ENCODE data around the gene FGD2.

The FGD2 gene

GRCh38 chr6:37051138-37052026 lies 45.9 kb downstream of the FGD2 start:
- DNase-seq = peak; percentile 86 to 99 (median 96)

GRCh38 chr6:37052027-37052628 lies 46.7 kb downstream of the FGD2 start:
- intact Hi-C loops (cut with DNase I) = no loop called here

More at GRCh38 chr6:37051138-37052026, 45.9 kb downstream of the FGD2 start:
- intact Hi-C loops (cut with DNase I) = loop anchor here (1.0 kb wide), 1 partner anchor 121 kb away; no protein-coding TSS in a partner anchor

DNA sequence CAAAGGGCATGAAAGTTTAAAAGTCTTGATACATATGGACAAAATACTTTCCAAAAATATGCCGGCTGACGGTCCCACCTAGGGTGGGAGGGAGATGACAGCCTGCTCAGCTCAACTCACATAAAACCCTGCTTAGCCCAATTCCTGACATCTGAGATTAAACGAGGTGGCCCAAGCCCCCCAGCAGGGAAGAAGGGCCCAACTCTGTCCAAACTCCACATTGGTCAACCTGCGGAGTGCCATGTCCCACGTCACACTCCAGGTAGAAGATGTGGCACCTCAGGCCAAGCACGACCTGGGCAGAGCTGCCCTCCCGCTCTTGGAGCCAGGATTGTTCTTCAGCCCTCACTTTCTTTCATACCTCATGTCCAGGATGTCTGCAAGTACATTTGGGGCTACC lies 48.2 kb downstream of the FGD2 start:
- peak in 1 of 10 donors; percentile 37 for DNase-seq
- intact Hi-C loops (cut with DNase I) = no loop called here

More at GRCh38 chr6:37052027-37052628, 46.7 kb downstream of the FGD2 start:
- DNase-seq = peak in 2 of 10 donors; percentile 55 to 82

DNA sequence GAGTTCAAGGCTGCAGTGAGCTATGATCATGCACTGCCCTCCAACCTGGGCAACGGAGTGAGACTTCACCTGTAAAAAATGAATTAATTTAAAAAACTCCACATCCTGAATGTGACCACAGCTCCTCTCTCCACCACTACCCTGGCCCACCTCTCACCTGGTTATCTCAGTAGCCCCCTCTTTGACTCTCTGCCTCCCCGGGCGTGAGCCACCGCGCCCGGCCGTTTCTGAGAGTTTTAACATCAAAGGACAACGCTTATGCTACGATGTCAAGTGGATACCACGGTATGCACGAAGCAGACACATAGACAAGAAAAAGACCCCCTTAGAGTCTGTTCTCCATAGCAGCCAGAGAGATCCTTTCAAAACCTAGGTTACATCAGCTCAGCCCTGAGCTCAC lies 48.7 kb downstream of the FGD2 start:
- DNase-seq = peak in 1 of 10 donors; percentile 7
- intact Hi-C loops (cut with DNase I) = no loop called here

DNA sequence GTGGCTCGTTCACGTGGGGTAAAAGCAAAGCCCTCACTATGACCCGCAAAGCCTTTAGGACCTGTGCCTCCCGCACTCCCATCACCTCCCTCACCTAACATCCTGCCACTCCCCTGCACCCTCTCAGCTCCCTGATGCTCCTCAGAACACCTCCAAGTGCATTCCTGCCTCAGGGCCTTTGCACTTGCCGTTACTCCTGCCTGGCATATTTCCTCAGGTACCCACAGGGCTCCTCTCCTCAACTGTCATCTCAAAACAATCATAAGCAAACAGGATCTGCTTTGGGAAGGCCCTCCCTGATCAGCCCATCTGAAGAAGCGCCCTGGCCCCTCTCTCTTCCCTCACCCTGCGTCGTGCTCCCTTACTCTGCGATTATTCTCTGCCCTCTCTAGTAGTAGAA lies 49.1 kb downstream of the FGD2 start:
- intact Hi-C loops (cut with DNase I) = no loop called here
- DNase-seq = peak in 2 of 10 donors; percentile 4 to 49

GRCh38 chr6:37056112-37056403 lies 50.6 kb downstream of the FGD2 start:
- DNase-seq = peak in 1 of 10 donors; percentile 72
- intact Hi-C loops (cut with DNase I) = loop anchor here (5.0 kb wide), 1 partner anchor 46 kb away; no protein-coding TSS in a partner anchor

GRCh38 chr6:37056439-37057127 lies 51.1 kb downstream of the FGD2 start:
- peak in 3 of 10 donors; percentile 50 to 74 (median 62) for DNase-seq
- intact Hi-C loops (cut with DNase I) = loop anchor here (5.0 kb wide), 1 partner anchor 46 kb away; no protein-coding TSS in a partner anchor

GRCh38 chr6:37057128-37057471 lies 51.6 kb downstream of the FGD2 start:
- intact Hi-C loops (cut with DNase I) = loop anchor here (5.0 kb wide), 1 partner anchor 45 kb away; no protein-coding TSS in a partner anchor
- peak in 2 of 10 donors; percentile 13 to 39 for DNase-seq

DNA sequence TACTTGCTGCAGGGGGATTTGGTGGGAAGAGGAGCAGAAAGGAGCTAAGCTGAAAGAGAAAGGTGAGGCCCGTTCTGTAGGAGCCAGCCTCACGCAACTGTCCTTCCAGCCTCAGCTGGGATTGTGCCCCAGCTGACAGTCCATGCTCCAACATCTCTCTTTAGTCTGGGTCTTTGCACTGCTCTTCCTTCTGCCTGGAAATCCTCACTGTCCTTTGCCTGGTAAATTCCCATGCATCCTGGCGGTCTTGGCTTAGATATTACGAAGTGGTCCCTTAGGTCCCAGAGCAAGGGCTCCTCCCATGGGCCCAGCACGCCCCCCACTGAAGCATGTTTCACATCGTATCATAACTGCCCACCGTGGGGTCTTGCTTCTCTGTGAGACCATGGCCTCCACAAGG lies 52.2 kb downstream of the FGD2 start:
- DNase-seq = peak in 3 of 10 donors; percentile 23 to 58 (median 28)
- intact Hi-C loops (cut with DNase I) = loop anchor here (5.0 kb wide), 1 partner anchor 45 kb away; no protein-coding TSS in a partner anchor

GRCh38 chr6:37058084-37058586 lies 52.7 kb downstream of the FGD2 start:
- intact Hi-C loops (cut with DNase I) = loop anchor here (5.0 kb wide), 1 partner anchor 44 kb away; no protein-coding TSS in a partner anchor
- peak in 2 of 10 donors; percentile 49 to 50 for DNase-seq

DNA sequence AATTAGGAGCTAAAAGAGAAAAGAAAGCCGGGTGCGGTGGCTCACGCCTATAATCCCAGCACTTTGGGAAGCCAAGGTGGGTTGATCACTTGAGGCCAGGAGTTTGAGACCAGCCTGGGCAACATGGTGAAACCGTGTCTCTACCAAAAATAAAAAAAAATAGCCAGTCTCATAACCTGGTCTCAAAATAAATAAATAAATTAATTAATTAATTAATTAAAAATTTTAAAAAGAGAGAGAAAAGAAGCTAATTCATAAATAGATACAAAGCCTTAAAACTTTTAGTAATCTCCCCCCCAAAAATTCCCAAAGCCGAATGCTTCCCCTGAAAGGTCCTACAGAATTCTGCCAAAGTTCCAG lies 53.5 kb downstream of the FGD2 start:
- peak in 2 of 10 donors; percentile 11 to 13 for DNase-seq
- intact Hi-C loops (cut with DNase I) = loop anchor here (5.0 kb wide), 1 partner anchor 43 kb away; no protein-coding TSS in a partner anchor

DNA sequence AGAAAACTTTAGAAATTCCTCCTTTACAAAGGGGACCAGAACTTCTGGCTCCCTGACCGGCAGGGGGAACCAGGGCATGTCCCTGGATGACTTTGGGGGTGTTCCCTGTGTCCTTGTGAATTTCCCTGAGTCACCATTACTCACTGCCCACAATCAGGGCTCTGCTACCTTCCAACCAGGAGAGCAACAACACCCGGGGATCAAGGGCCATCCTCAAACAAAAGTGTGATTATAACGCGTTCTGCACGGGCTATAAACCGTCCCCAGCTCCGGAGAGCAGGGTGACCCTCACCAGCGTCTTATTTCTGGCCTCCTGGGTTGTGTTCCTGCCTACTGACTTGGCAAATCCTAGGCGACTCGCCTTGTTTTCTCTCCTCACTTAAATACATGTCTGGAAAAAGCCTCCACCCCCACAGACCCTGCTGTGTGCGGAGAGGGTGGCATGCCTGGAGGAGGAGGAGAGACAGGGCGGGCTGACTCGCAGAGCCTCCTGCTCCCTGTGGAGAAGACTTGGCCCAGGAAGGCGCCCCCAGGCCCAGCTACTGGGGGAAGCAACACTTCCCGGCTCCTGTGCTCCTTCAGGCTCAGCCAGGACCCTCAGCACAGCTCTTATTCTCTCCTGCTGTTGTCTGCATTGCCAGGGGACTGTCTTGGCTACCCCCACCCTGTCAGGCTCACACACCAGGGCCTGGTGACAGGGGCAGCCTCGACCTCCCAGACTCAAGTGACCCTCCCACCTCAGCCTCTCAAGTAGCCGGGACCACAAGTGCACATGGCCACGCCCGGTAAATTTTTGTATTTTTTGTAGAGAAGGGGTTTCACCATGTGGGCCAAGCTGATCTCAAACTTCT lies 54.1 kb downstream of the FGD2 start:
- intact Hi-C loops (cut with DNase I) = loop anchor here (5.0 kb wide), 1 partner anchor 43 kb away; no protein-coding TSS in a partner anchor
- peak in 7 of 10 donors; percentile 37 to 93 (median 60) for DNase-seq

DNA sequence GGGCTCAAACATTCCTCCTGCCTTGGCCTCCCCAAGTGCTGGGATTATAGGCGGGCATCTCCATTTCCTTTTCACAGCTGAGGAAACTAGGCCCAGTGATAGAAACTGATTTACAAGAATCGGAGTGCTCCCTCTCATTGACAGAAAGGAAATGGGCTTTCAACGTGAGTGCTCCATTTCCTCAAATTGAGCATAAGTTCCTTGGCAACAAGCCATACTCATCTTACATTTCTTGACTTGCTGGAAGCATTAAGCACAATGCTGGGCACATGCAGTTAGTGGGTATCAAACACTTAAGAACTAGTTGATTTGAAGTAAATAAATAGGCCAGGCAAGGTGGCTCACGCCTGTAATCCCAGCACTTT lies 54.7 kb downstream of the FGD2 start:
- peak in 1 of 10 donors; percentile 3 for DNase-seq
- intact Hi-C loops (cut with DNase I) = no loop called here

- peak; percentile 37 to 91 (median 54) for DNase-seq
- intact Hi-C loops (cut with DNase I) = no loop called here
Observed at GRCh38 chr6:37061157-37061804, 55.8 kb downstream of the FGD2 start.

DNA sequence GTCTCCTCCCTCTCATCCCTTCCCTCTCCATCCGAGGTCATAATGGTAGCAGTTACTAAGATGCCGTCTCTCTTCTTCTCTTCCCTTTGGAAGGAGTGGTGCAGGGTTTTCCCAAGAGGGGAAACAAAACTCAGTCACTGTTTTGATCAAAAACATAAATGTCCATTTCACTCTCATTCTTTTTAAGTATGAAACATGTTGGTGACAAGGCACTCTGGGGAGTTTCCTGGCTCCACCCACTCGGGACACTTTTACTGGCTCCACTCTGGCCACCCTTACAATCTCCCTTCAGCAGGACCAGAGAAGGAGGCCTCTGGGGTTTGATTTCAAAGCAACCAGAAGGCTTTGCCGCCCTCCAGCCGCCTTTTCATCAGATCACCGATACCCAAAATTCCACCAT lies 57.0 kb downstream of the FGD2 start:
- DNase-seq = peak in 2 of 10 donors; percentile 7 to 16
- intact Hi-C loops (cut with DNase I) = no loop called here

DNA sequence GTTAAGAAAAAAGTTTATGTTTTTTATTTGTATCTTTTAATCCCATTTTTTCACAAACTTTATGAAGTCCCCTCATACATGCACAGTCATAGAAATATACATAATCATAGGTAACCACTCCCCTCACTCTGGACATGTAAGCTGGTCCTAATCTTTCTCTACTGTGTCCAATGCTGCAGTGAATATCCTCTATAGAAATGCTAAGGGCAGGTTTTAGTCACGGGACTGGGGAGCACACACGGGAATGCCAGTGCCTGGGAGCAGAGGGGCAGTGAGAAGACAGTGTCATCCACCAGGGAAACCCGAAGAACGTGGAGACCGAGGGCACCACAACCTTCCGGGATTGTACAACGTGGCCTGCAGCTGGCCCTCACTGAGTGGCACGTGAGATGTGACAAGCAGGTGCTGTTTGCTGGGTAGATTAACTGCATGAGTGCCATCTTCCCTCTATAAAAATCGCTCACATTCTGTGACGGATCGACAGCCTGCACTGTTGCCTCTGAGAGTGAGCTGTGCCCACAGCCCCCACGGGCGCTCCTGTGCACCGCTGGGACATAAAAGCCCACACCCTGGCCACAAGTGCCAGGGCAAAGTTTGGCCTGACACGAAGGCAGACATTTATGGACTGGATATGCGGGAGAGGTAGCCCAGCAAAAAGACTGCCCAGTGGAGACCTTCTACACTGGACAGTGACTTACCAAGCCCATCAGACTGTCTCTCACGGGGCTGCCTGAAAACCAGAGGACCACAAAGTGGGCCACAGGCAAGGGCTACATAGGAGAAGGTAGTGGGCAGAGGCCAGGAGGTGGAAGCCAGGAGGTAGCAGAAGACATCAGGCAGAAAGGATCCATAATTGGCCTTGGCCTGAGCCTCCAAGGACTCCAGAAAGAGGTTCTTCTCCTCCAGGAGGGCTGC lies 63.2 kb downstream of the FGD2 start:
- intact Hi-C loops (cut with DNase I) = no loop called here
- DNase-seq = peak in 3 of 10 donors; percentile 25 to 46 (median 45)

GRCh38 chr6:37069639-37070038 lies 64.2 kb downstream of the FGD2 start:
- intact Hi-C loops (cut with DNase I) = no loop called here
- no peak for DNase-seq

DNA sequence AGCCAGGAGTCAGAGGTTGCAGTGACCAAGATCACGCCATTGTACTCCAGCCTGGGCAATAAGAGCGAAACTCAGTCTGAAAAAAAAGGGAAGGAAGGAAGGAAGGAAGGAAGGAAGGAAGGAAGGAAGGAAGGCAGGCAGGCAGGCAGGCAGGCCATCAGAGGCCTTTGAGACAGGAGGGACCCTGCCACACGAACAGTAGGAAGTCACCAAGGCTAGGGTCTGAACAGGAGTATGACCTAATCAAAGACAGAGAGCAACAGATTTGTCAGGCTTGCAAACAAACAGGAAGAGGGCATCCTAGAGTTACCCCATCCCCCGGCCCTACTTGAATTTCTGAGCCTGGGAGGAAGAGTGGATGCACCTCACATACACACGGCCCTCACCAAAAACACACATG lies 67.1 kb downstream of the FGD2 start:
- peak in 1 of 10 donors; percentile 16 for DNase-seq
- intact Hi-C loops (cut with DNase I) = no loop called here
